K562 (cell line): ENCODE results near the gene ANO2. TPM values are rescaled to one million over a fixed set of nuclear protein-coding genes. Genes with fewer than 3 reads are reported as not detected.

ENCODE experiments used
- CCAR2 ChIP-seq: fragments of 200-400 bp; formaldehyde crosslinking; IDR thresholded peaks from 2 replicates; pipeline ENCODE4 v1.6.1; 2017; ENCODE audit warnings: mild to moderate bottlenecking, low read depth, low read length
- CEBPG ChIP-seq, 3 experiments: fragments of 200-800 bp in 1 of 3; sonication (Bioruptor generic) in 1 of 3; sonication (generic) in 1 of 3; formaldehyde crosslinking in 1 of 3; IDR thresholded peaks in 2 of 3; conservative IDR thresholded peaks in 1 of 3; 2 replicates each; pipeline versions ENCODE4 v1.6.1 to v1.8.0; 2016 to 2022; ENCODE audit warnings: missing compliant biosample characterization in 2 of 3, missing genetic modification characterization in 2 of 3, mild to moderate bottlenecking in 1 of 3, missing genetic modification reagents in 1 of 3
- CLOCK ChIP-seq: fragments of 250-450 bp; sonication (Bioruptor Pico); IDR thresholded peaks from 2 replicates; pipeline ENCODE4 v1.4.0; 2020; ENCODE audit warnings: mild to moderate bottlenecking, moderate library complexity, borderline replicate concordance
- CTCF ChIP-seq, 3 experiments: IDR thresholded peaks in 2 of 3; conservative IDR thresholded peaks in 1 of 3; 2 replicates each; pipeline ENCODE4 v1.5.1; 2011 to 2012; ENCODE audit warnings: low read length in 3 of 3, mild to moderate bottlenecking in 3 of 3, control low read depth in 2 of 3, improper control_type of control experiment in 1 of 3, inconsistent platforms in 1 of 3, low read depth in 1 of 3, mixed read lengths in 1 of 3, moderate library complexity in 1 of 3; ENCODE audit not compliant: insufficient read depth in 2 of 3
- CXXC5 ChIP-seq: fragments of 250-450 bp; sonication (Bioruptor Pico); IDR thresholded peaks from 2 replicates; pipeline ENCODE4 v1.8.0; 2022; ENCODE audit warnings: inconsistent platforms, mild to moderate bottlenecking, moderate library complexity
- DEAF1 ChIP-seq: fragments of 450-650 bp; formaldehyde crosslinking; IDR thresholded peaks from 2 replicates; pipeline ENCODE4 v1.4.0; 2020; ENCODE audit warnings: mild to moderate bottlenecking, moderate library complexity
- HLTF ChIP-seq: fragments of 450-650 bp; IDR thresholded peaks from 2 replicates; pipeline ENCODE4 v1.6.1; 2016
- RAD21 ChIP-seq, 2 experiments: fragments of 250-450 bp in 1 of 2; fragments of 450-650 bp in 1 of 2; sonication (Bioruptor Pico) in 1 of 2; formaldehyde crosslinking in 1 of 2; IDR thresholded peaks in 1 of 2; conservative IDR thresholded peaks in 1 of 2; 2 replicates each; pipeline versions ENCODE4 v1.4.0 to v1.8.0; 2020 to 2022; ENCODE audit warnings: mild to moderate bottlenecking in 2 of 2, moderate library complexity in 1 of 2
- RNF2 ChIP-seq: sonication (generic); IDR thresholded peaks from 2 replicates; pipeline ENCODE4 v1.6.1; 2016
- SMC3 ChIP-seq: conservative IDR thresholded peaks from 2 replicates; pipeline ENCODE4 v1.6.1; 2011; ENCODE audit warnings: low read depth, low read length, improper control_type of control experiment; ENCODE audit not compliant: insufficient read depth
- STAG1 ChIP-seq: sonication (generic); formaldehyde crosslinking; IDR thresholded peaks from 2 replicates; pipeline ENCODE4 v1.5.0; 2020; ENCODE audit warnings: missing genetic modification reagents, borderline replicate concordance
- ZBTB12 ChIP-seq: fragments of 250-450 bp; sonication (Bioruptor Pico); IDR thresholded peaks from 2 replicates; pipeline ENCODE4 v1.4.0; 2020
- ZKSCAN8 ChIP-seq: fragments of 200-800 bp; sonication (Bioruptor generic); IDR thresholded peaks from 2 replicates; pipeline ENCODE4 v1.6.1; 2016; ENCODE audit warnings: missing genetic modification characterization, missing compliant biosample characterization
- ZNF184 ChIP-seq: sonication (generic); formaldehyde crosslinking; IDR thresholded peaks from 2 replicates; pipeline ENCODE4 v1.5.0; 2020; ENCODE audit warnings: missing genetic modification reagents
- ZNF398 ChIP-seq: fragments of 250-450 bp; sonication (Bioruptor Pico); IDR thresholded peaks from 2 replicates; pipeline ENCODE4 v1.8.0; 2021; ENCODE audit warnings: moderate library complexity, mild to moderate bottlenecking, inconsistent platforms
- polyA plus RNA-seq, 8 experiments: library from polyadenylated mRNA; depleted of rRNA in 4 of 8; stranded (reverse) in 5 of 8; unstranded in 3 of 8; fragments of >200 nt; fragmentation: Nextera tagmentation in 2 of 8; fragmentation: Illumina TruSeq in 1 of 8; extraction: Ambion mirVana in 2 of 8; extraction: Trizol in 1 of 8; gene quantifications; 2 replicates each; pipeline versions ENCODE4 v1.2.1 to v1.2.3, GENCODE V29; 2011 to 2014; ENCODE audit warnings: inconsistent platforms in 1 of 8, missing spikeins in 1 of 8
- total RNA-seq, 7 experiments: library from RNA; depleted of rRNA in 6 of 7; stranded (reverse); fragments of >200 nt in 6 of 7; fragmentation: Illumina TruSeq in 2 of 7; extraction: Trizol in 2 of 7; gene quantifications; 2 replicates each; pipeline versions ENCODE4 v1.2.1 to v1.2.3, GENCODE V29; 2011 to 2021; ENCODE audit warnings: low replicate concordance in 1 of 7

The ANO2 gene
- total and polyA plus RNA-seq, 9 of the 15 experiments (the other 6 are each of a cell fraction or from before 2014, with no cell fraction given), result 0.64 TPM; not detected in 8

GRCh38 chr12:5965950-5966383, 20.9 kb upstream of the ANO2 start (continued):
- TF ChIP-seq DEAF1 (CRISPR knock-in tag) (no peak), STAG1 (CRISPR knock-in tag) (no peak), RNF2 (no peak), CLOCK (no peak), ZNF184 (CRISPR knock-in tag) (no peak), RAD21 (CRISPR knock-in tag; conservative IDR thresholded peaks at IDR 0.05 in 1 of 2, IDR thresholded peaks at IDR 0.05 in 1 of 2) (peak in 1 of 2 experiments; percentile 26; a peak in 2 of 4 replicates), HLTF (no peak), ZNF398 (CRISPR knock-in tag) (no peak), ZKSCAN8 (no peak), CXXC5 (no peak), CTCF (IDR thresholded peaks at IDR 0.05 in 2 of 3, conservative IDR thresholded peaks at IDR 0.05 in 1 of 3; ENCODE audit: insufficient read depth in 2 of 3, low read depth in 1 of 3, low read length in 3 of 3) (peak; percentile 64 to 69 (median 68)), CEBPG (CRISPR knock-in tag; IDR thresholded peaks at IDR 0.05) (no peak), CEBPG (tag; conservative IDR thresholded peaks at IDR 0.05 in 1 of 2, IDR thresholded peaks at IDR 0.05 in 1 of 2) (peak in 1 of 2 experiments; percentile 15; a peak in 1 of 4 replicates), CCAR2 (no peak), ZBTB12 (CRISPR knock-in tag) (no peak), SMC3 (peak; percentile 45; the same call in 1 of the 2 replicates)
